ENCODE results near the gene HOXD13.
A peak's percentile ranks its signal among the peaks of the same experiment; 100 is the strongest.

- TF ChIP-seq POLR2AphosphoS5 (IDR thresholded peaks at IDR 0.05; ENCODE audit: borderline replicate concordance, low read depth, low read length) (peak; percentile 61), EZH2 (IDR thresholded peaks at IDR 0.05) (no peak)
These were observed 12.0 kb downstream of the HOXD13 start for GRCh38 chr2:176104316-176105077.

All from SK-N-MC (cell line).